NCI-H1417 (cell line): ENCODE data around the gene ARID1B.

ENCODE experiments used
- DNase-seq, 3 experiments: peaks; one replicate each; lab custom pipeline; 2025; lab: John Stamatoyannopoulos, UW

Gene ARID1B

GRCh38 chr6:156773935-156774852 is 3.0 kb upstream of the ARID1B start:
- no peak for DNase-seq

- DNase-seq, result peak in 2 of 3 experiments; percentile 47 to 71
Observed at GRCh38 chr6:156774863-156775405, 2.2 kb upstream of the ARID1B start.

GRCh38 chr6:156775717-156776116 is 1.5 kb upstream of the ARID1B start:
- DNase-seq, result peak in 2 of 3 experiments; percentile 32 to 68

GRCh38 chr6:156776470-156776839 is 723 bp upstream of the ARID1B start:
- peak; percentile 64 to 92 (median 87) for DNase-seq

- DNase-seq, result peak; percentile 24 to 83 (median 80)
Observed at GRCh38 chr6:156777577-156778453, 637 bp downstream of the ARID1B start.

- peak; percentile 31 to 85 (median 84) for DNase-seq
Observed at GRCh38 chr6:156778454-156779205, 1.5 kb downstream of the ARID1B start.

- peak; percentile 48 to 83 (median 80) for DNase-seq
Observed at GRCh38 chr6:156779206-156780094, 2.3 kb downstream of the ARID1B start.

- DNase-seq, result peak; percentile 76 to 96 (median 86)
Observed at GRCh38 chr6:156780102-156780641, 3.0 kb downstream of the ARID1B start.

GRCh38 chr6:156780962-156781853 is 4.0 kb downstream of the ARID1B start:
- DNase-seq, result peak in 1 of 3 experiments; percentile 72

- DNase-seq, result peak in 1 of 3 experiments; percentile 72
Observed at GRCh38 chr6:156781861-156782631, 4.9 kb downstream of the ARID1B start.

GRCh38 chr6:156782691-156783320 is 5.6 kb downstream of the ARID1B start:
- peak in 1 of 3 experiments; percentile 56 for DNase-seq

- no peak for DNase-seq
Observed at GRCh38 chr6:156783958-156784357, 6.8 kb downstream of the ARID1B start.

- peak in 1 of 3 experiments; percentile 13 for DNase-seq
Observed at GRCh38 chr6:156786652-156787051, 9.5 kb downstream of the ARID1B start.

- peak in 2 of 3 experiments; percentile 13 to 28 for DNase-seq
Observed at GRCh38 chr6:156787569-156788492, 10.7 kb downstream of the ARID1B start.

GRCh38 chr6:156789081-156789943 is 12.1 kb downstream of the ARID1B start:
- peak in 1 of 3 experiments; percentile 40 for DNase-seq
